ENCODE results near the gene ABHD6. TPM values are rescaled to one million over a fixed set of nuclear protein-coding genes. Genes with fewer than 3 reads are reported as not detected.

Gene ABHD6
- total RNA-seq, 1 donor from 2014 or later = 48.7 TPM

DNA sequence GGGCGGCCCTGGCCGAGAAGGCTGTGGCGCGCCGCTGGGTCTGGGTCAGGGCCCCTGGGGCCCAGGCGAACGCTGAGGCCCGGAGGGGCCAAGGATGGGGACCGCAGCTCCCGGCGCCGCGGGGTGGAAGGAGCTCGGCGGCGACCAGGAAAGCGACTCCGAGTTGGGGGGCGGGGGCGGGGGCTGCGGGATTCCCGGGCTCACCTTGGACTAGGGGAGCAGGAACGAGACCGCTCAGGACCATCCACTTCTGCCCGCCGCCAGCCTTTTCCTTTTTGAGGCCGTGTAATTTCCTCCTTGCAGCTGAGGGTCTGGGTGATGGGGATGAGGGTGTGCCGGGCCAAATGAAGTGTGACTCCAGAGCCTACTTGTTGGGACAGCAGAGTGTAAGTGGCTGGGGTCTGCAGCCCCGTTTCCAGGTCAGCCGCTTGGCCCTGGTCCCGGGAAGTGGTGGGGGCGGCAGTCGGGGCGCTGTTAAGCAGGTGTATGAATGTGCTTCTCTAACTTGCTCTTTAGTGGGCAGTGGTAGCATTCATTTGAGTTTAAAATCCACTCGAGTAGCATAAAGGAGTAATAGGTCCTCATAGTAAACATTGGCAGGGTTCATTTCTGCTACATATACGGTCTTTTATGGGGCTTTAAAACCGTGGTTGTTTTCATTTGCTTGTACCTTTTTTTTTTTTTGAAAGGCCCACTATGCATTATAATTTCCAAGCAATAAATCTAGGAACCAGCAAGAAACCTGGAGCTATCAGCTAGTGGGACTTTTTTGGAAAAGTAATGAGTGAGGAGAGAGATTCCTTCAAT lies 95.8 kb downstream of the ABHD6 start:
- H3K4me3 Mint-ChIP-seq = peak overlapping the region; percentile 100
- ChIA-PET CTCF (interaction anchor here (0.8 to 10.2 kb wide), 17 partner anchors 11 to 160 kb away, joined by 3 to 125 read pairs (median 5); partner anchors contain the start of genes HTD2 and RPP14), POLR2A (interaction anchor here (0.6 to 15.4 kb wide), 19 partner anchors 9 to 1551 kb away, joined by 3 to 565 read pairs (median 5); partner anchors contain the start of genes HTD2, KCTD6, RPP14 and SLMAP)
- peaks cover 19% of the 10 kb centered on the region for H3K36me3 Mint-ChIP-seq (ENCODE audit: low read depth)
- peak overlapping the region; percentile 99 for H3K27ac Mint-ChIP-seq
- H3K4me1 Mint-ChIP-seq = peaks cover 56% of the 10 kb centered on the region
- ATAC-seq (ENCODE audit: low read depth) (peak; percentile 56), DNase-seq (peak; percentile 42)
- TF ChIP-seq, protein P1, sequence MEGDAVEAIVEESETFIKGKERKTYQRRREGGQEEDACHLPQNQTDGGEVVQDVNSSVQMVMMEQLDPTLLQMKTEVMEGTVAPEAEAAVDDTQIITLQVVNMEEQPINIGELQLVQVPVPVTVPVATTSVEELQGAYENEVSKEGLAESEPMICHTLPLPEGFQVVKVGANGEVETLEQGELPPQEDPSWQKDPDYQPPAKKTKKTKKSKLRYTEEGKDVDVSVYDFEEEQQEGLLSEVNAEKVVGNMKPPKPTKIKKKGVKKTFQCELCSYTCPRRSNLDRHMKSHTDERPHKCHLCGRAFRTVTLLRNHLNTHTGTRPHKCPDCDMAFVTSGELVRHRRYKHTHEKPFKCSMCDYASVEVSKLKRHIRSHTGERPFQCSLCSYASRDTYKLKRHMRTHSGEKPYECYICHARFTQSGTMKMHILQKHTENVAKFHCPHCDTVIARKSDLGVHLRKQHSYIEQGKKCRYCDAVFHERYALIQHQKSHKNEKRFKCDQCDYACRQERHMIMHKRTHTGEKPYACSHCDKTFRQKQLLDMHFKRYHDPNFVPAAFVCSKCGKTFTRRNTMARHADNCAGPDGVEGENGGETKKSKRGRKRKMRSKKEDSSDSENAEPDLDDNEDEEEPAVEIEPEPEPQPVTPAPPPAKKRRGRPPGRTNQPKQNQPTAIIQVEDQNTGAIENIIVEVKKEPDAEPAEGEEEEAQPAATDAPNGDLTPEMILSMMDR (IDR thresholded peaks at IDR 0.05) = no peak
- intact Hi-C loops (cut with micrococcal nuclease) = loop anchor here (1.0 to 5.0 kb wide), 5 partner anchors 17 to 81 kb away; partner anchors contain the start of genes HTD2 and RPP14
- no peaks in the 10 kb centered on the region for H3K27me3 Mint-ChIP-seq
- H3K9me3 Mint-ChIP-seq = no peaks in the 10 kb centered on the region

DNA sequence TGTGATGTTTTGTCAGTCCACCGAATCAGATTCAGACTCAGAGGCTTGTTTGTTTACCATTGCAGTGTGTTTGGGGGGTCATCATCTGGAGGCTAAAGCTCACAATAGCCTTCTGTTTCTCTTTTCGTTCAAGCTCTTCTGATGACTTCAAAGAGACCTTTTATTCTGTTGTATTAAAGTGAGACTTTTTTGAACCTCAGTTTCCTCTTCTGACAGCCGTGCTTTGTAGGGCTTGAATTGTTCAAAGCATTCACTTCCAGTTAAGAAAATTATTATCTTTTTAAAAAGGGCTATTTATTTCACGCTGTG lies 96.4 kb downstream of the ABHD6 start:
- CTCF ChIA-PET = interaction anchor here (0.8 to 10.2 kb wide), 18 partner anchors 12 to 159 kb away, joined by 3 to 125 read pairs (median 5); partner anchors contain the start of genes HTD2 and RPP14
- peaks cover 62% of the 10 kb centered on the region for H3K4me1 Mint-ChIP-seq
- POLR2A ChIA-PET = interaction anchor here (0.7 to 15.4 kb wide), 16 partner anchors 9 to 157 kb away, joined by 3 to 565 read pairs (median 6); partner anchors contain the start of genes HTD2, KCTD6 and RPP14

DNA sequence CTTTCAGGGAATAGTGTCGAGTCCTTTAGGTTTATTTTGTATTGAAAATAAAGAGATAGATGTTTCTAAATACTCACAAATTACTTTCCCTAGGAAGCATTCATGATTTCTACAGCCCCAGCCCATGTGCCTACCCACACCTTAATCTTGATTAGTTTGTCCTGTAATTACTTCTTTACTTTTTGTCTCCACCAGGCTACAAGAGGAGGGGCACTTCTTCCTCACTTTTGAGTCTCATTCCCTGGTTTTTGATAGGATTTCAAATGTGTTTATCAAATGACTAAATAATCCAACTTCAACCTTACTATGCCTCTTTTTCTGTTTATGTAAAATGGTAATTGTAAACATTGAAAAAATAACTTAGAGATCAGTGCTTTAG lies 96.9 kb downstream of the ABHD6 start:
- H3K36me3 Mint-ChIP-seq (ENCODE audit: low read depth) = peaks cover 29% of the 10 kb centered on the region
- H3K27me3 Mint-ChIP-seq = no peaks in the 10 kb centered on the region
- peak overlapping the region; percentile 99 for H3K27ac Mint-ChIP-seq
- intact Hi-C loops (cut with micrococcal nuclease) = loop anchor here (2.0 to 5.0 kb wide), 2 partner anchors 33 to 50 kb away; no protein-coding TSS in a partner anchor
- POLR2A ChIA-PET = interaction anchor here (0.7 to 15.4 kb wide), 18 partner anchors 9 to 157 kb away, joined by 3 to 565 read pairs (median 6); partner anchors contain the start of genes HTD2, KCTD6 and RPP14
- peak overlapping the region; percentile 100 for H3K4me3 Mint-ChIP-seq
- DNase-seq (no peak), ATAC-seq (ENCODE audit: low read depth) (no peak)
- H3K4me1 Mint-ChIP-seq = peaks cover 67% of the 10 kb centered on the region
- TF ChIP-seq, protein P1 (IDR thresholded peaks at IDR 0.05) = no peak
- H3K9me3 Mint-ChIP-seq = no peaks in the 10 kb centered on the region
- CTCF ChIA-PET = interaction anchor here (0.8 to 10.2 kb wide), 17 partner anchors 8 to 159 kb away, joined by 3 to 125 read pairs (median 5); partner anchors contain the start of genes HTD2, PDHB and RPP14

More for the DNA sequence above, 96.4 kb downstream of the ABHD6 start:
- no peaks in the 10 kb centered on the region for H3K9me3 Mint-ChIP-seq
- TF ChIP-seq, protein P1 (IDR thresholded peaks at IDR 0.05) = no peak
- intact Hi-C loops (cut with micrococcal nuclease) = loop anchor here (2.0 to 5.0 kb wide), 2 partner anchors 33 to 51 kb away; no protein-coding TSS in a partner anchor
- peak overlapping the region; percentile 100 for H3K4me3 Mint-ChIP-seq
- no peak for ATAC-seq (ENCODE audit: low read depth)
- DNase-seq = no peak
- H3K27me3 Mint-ChIP-seq = no peaks in the 10 kb centered on the region
- H3K27ac Mint-ChIP-seq = peak overlapping the region; percentile 99
- H3K36me3 Mint-ChIP-seq (ENCODE audit: low read depth) = peaks cover 24% of the 10 kb centered on the region

DNA sequence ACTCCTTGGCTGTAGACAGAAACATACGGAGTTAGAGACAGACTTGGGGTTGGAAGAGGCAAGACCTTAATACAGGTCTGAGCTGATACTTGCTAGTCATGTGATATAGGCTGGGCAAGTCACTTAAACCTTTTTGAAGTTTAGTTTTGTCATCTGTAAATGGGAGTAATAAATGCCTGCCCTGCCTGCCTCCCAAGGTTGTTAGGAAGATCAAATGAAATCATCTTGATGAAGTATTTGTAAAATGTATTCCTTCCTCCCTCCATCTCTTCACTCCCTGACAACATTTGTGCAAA lies 98.0 kb downstream of the ABHD6 start:
- Mint-ChIP-seq H3K4me3 (peak overlapping the region; percentile 100), H3K4me1 (peaks cover 73% of the 10 kb centered on the region), H3K27ac (peak overlapping the region; percentile 99), H3K27me3 (no peaks in the 10 kb centered on the region), H3K9me3 (no peaks in the 10 kb centered on the region), H3K36me3 (ENCODE audit: low read depth) (peaks cover 29% of the 10 kb centered on the region)
- ATAC-seq (ENCODE audit: low read depth) (no peak), DNase-seq (no peak)
- intact Hi-C loops (cut with micrococcal nuclease) = loop anchor here (1.0 to 2.0 kb wide), 2 partner anchors 20 to 49 kb away; no protein-coding TSS in a partner anchor
- POLR2A ChIA-PET = interaction anchor here (0.6 to 15.4 kb wide), 10 partner anchors 9 to 150 kb away, joined by 3 to 565 read pairs (median 5); partner anchors contain the start of genes HTD2 and RPP14
- CTCF ChIA-PET = interaction anchor here (1.1 to 10.2 kb wide), 9 partner anchors 14 to 148 kb away, joined by 3 to 125 read pairs (median 4); partner anchors contain the start of genes HTD2, PDHB and RPP14
- TF ChIP-seq, protein P1 (IDR thresholded peaks at IDR 0.05) = no peak
